Muscle of back (tissue), 13 donors: Measurements from ENCODE around the gene ATP6V0C. TPM values are rescaled to one million over a fixed set of nuclear protein-coding genes. Genes with fewer than 3 reads are reported as not detected.

Source experiments
- DNase-seq, 3 donors: peaks; one replicate each; pipeline versions ENCODE4 v3.0.0 to v3.0.0-alpha.2; 2013
- long read RNA-seq, 9 donors: transcript quantifications; one replicate each; lab custom pipeline, GENCODE V29; 2026
- polyA plus RNA-seq, 10 donors: library from polyadenylated mRNA; unstranded; fragments of 120-200 nt; gene quantifications; one replicate each; pipeline ENCODE4 v1.2.1, GENCODE V29; 2013; ENCODE audit not compliant: insufficient read length in 10 of 10

Gene ATP6V0C
- 100 to 1,000 TPM in 4 of 10 donors, 10 to 100 TPM in 6; 70.4 to 142 (median 94.2) TPM for polyA plus RNA-seq
- long read RNA-seq, donor 1, transcript ATP6V0C-201 (3 exons, 1,175 nt), result major isoform, 106 of 110 reads
- long read RNA-seq, donor 1, partial matches to known transcripts, result 0 of 110 reads
- long read RNA-seq, donor 1, other reads (novel, unspliced or antisense), result 0 of 110 reads
- long read RNA-seq, donor 2, transcript ATP6V0C-201 (3 exons, 1,175 nt), result major isoform, 58 of 60 reads
- long read RNA-seq, donor 2, partial matches to known transcripts, result 0 of 60 reads
- long read RNA-seq, donor 2, other reads (novel, unspliced or antisense), result 0 of 60 reads
- long read RNA-seq, donor 3, result 0 reads
- long read RNA-seq, donor 4, transcript ATP6V0C-201 (3 exons, 1,175 nt), result major isoform, 60 of 62 reads
- long read RNA-seq, donor 4, partial matches to known transcripts, result 0 of 62 reads
- long read RNA-seq, donor 4, other reads (novel, unspliced or antisense), result 0 of 62 reads
- long read RNA-seq, donor 5, transcript ATP6V0C-201 (3 exons, 1,175 nt), result major isoform, 126 of 163 reads
- long read RNA-seq, donor 5, transcript ATP6V0C-202 (2 exons, 1,081 nt), result minor isoform, 17 of 163 reads
- long read RNA-seq, donor 5, partial matches to known transcripts, result 20 of 163 reads
- long read RNA-seq, donor 5, other reads (novel, unspliced or antisense), result 0 of 163 reads
- long read RNA-seq, donor 6, transcript ATP6V0C-201 (3 exons, 1,175 nt), result major isoform, 102 of 104 reads
- long read RNA-seq, donor 6, partial matches to known transcripts, result 0 of 104 reads
- long read RNA-seq, donor 6, other reads (novel, unspliced or antisense), result 0 of 104 reads
- long read RNA-seq, donor 7, transcript ATP6V0C-202 (2 exons, 1,081 nt), result minor isoform, 6 of 51 reads
- long read RNA-seq, donor 7, transcript ATP6V0C-201 (3 exons, 1,175 nt), result major isoform, 45 of 51 reads
- long read RNA-seq, donor 7, partial matches to known transcripts, result 0 of 51 reads
- long read RNA-seq, donor 7, other reads (novel, unspliced or antisense), result 0 of 51 reads
- long read RNA-seq, donor 8, transcript ATP6V0C-201 (3 exons, 1,175 nt), result major isoform, 48 of 53 reads
- long read RNA-seq, donor 8, transcript ATP6V0C-202 (2 exons, 1,081 nt), result minor isoform, 5 of 53 reads
- long read RNA-seq, donor 8, partial matches to known transcripts, result 0 of 53 reads
- long read RNA-seq, donor 8, other reads (novel, unspliced or antisense), result 0 of 53 reads
- long read RNA-seq, donor 9, transcript ATP6V0C-201 (3 exons, 1,175 nt), result major isoform, 12 of 13 reads
- long read RNA-seq, donor 9, partial matches to known transcripts, result 0 of 13 reads
- long read RNA-seq, donor 9, other reads (novel, unspliced or antisense), result 0 of 13 reads

- peak; percentile 89 to 94 (median 93) for DNase-seq
Measured at GRCh38 chr16:2513405-2514332, at the start of gene ATP6V0C. Gene ATP6V0C (plus strand): TSS chr16:2513952. CDS start chr16:2514104, 152 bp downstream.

GRCh38 chr16:2464333-2464732 lies 49.4 kb upstream of the ATP6V0C start:
- DNase-seq, result no peak

GRCh38 chr16:2465653-2466415 lies 47.9 kb upstream of the ATP6V0C start:
- DNase-seq, result no peak

- no peak for DNase-seq
Measured at GRCh38 chr16:2466667-2467527, 46.9 kb upstream of the ATP6V0C start.

GRCh38 chr16:2467528-2468232 lies 46.1 kb upstream of the ATP6V0C start:
- peak; percentile 78 to 94 (median 90) for DNase-seq

GRCh38 chr16:2468233-2468724 lies 45.5 kb upstream of the ATP6V0C start:
- DNase-seq, result peak in 2 of 3 donors; percentile 66 to 81

GRCh38 chr16:2468725-2469398 lies 44.9 kb upstream of the ATP6V0C start:
- peak; percentile 30 to 63 (median 32) for DNase-seq

GRCh38 chr16:2469399-2470233 lies 44.1 kb upstream of the ATP6V0C start:
- peak in 2 of 3 donors; percentile 24 to 60 for DNase-seq

- DNase-seq, result no peak
Measured at GRCh38 chr16:2470234-2470601, 43.5 kb upstream of the ATP6V0C start.

GRCh38 chr16:2470603-2471015 lies 43.1 kb upstream of the ATP6V0C start:
- DNase-seq, result peak; percentile 22 to 70 (median 38)

- DNase-seq, result peak; percentile 35 to 85 (median 75)
Measured at GRCh38 chr16:2471016-2471652, 42.6 kb upstream of the ATP6V0C start, which contains the start of gene NTN3. Gene NTN3 (plus strand): TSS chr16:2471297. CDS start chr16:2471702, 405 bp downstream.

GRCh38 chr16:2471653-2472487 lies 41.9 kb upstream of the ATP6V0C start:
- peak in 1 of 3 donors; percentile 47 for DNase-seq

GRCh38 chr16:2472488-2472864 lies 41.3 kb upstream of the ATP6V0C start:
- DNase-seq, result no peak

GRCh38 chr16:2472885-2473445 lies 40.8 kb upstream of the ATP6V0C start:
- no peak for DNase-seq
